GM12878 (cell line): Measurements from ENCODE around the gene F12. TPM values are rescaled to one million over a fixed set of nuclear protein-coding genes. Genes with fewer than 3 reads are reported as not detected.
A peak's percentile ranks its signal among the peaks of the same experiment; 100 is the strongest.

Source experiments
- BACH1 ChIP-seq: fragments of 450-650 bp; IDR thresholded peaks from 2 replicates; pipeline ENCODE4 v1.6.1; 2017; ENCODE audit warnings: mild to moderate bottlenecking, borderline replicate concordance
- BCL11A ChIP-seq: IDR thresholded peaks from 2 replicates; pipeline ENCODE4 v1.6.1; 2011; ENCODE audit warnings: low read depth, low read length
- BMI1 ChIP-seq: fragments of 450-650 bp; IDR thresholded peaks from 2 replicates; pipeline ENCODE4 v1.6.1; 2016; ENCODE audit warnings: mild to moderate bottlenecking, moderate library complexity, borderline replicate concordance
- CBX5 ChIP-seq: sonication (generic); IDR thresholded peaks from 2 replicates; pipeline ENCODE4 v1.6.1; 2016; ENCODE audit warnings: low read depth, moderate library complexity, mild to moderate bottlenecking, inconsistent platforms
- EED ChIP-seq: sonication (generic); IDR thresholded peaks from 2 replicates; pipeline ENCODE4 v1.6.1; 2016; ENCODE audit warnings: antibody characterized with exemption, low read depth
- EGR1 ChIP-seq, 2 experiments: IDR thresholded peaks; 1 replicate in 1 of 2; 2 replicates in 1 of 2; pipeline ENCODE4 v1.6.1; 2011 to 2012; ENCODE audit warnings: low read depth in 2 of 2, low read length in 2 of 2, borderline replicate concordance in 1 of 2, mild to moderate bottlenecking in 1 of 2, moderate library complexity in 1 of 2
- EP300 ChIP-seq, 2 experiments: fragments of 150-350 bp in 1 of 2; IDR thresholded peaks; 2 replicates each; pipeline ENCODE4 v1.6.1; 2011 to 2012; ENCODE audit warnings: low read depth in 2 of 2, low read length in 2 of 2, borderline replicate concordance in 1 of 2, improper control_type of control experiment in 1 of 2, inconsistent platforms in 1 of 2; ENCODE audit not compliant: control insufficient read depth in 1 of 2
- EZH2 ChIP-seq: IDR thresholded peaks from 2 replicates; pipeline ENCODE4 v1.6.1; 2012; ENCODE audit warnings: low read depth, mild to moderate bottlenecking, control low read depth, inconsistent platforms, low read length, borderline replicate concordance; ENCODE audit not compliant: control insufficient read depth
- FOS ChIP-seq: IDR thresholded peaks from 3 replicates; pipeline ENCODE4 v1.6.1; 2011; ENCODE audit warnings: borderline replicate concordance; ENCODE audit not compliant: insufficient read length; ENCODE audit errors: extremely low read depth
- GABPA ChIP-seq: IDR thresholded peaks from 2 replicates; pipeline ENCODE4 v1.6.1; 2014; ENCODE audit warnings: antibody characterized with exemption, low read depth, mild to moderate bottlenecking, inconsistent platforms
- HCFC1 ChIP-seq: fragments of 150-350 bp; IDR thresholded peaks from 2 replicates; pipeline ENCODE4 v1.6.1; 2014; ENCODE audit warnings: low read length
- IRF4 ChIP-seq: IDR thresholded peaks from 2 replicates; pipeline ENCODE4 v1.6.1; 2011; ENCODE audit warnings: low read depth, low read length
- KAT2A ChIP-seq: conservative IDR thresholded peaks from 2 replicates; pipeline ENCODE4 v1.6.1; 2011; ENCODE audit warnings: low read depth, low read length; ENCODE audit not compliant: control insufficient read depth
- NFIC ChIP-seq: IDR thresholded peaks from 2 replicates; pipeline ENCODE4 v1.6.1; 2012; ENCODE audit warnings: low read depth, mild to moderate bottlenecking, inconsistent platforms, low read length, moderate library complexity
- POLR2A ChIP-seq: IDR thresholded peaks from 2 replicates; pipeline ENCODE4 v1.6.1; 2011; ENCODE audit warnings: low read depth, mild to moderate bottlenecking, low read length
- RCOR1 ChIP-seq: conservative IDR thresholded peaks from 2 replicates; pipeline ENCODE4 v1.6.1; 2012; ENCODE audit warnings: low read depth, low read length, improper control_type of control experiment
- RFX5 ChIP-seq: IDR thresholded peaks from 2 replicates; pipeline ENCODE4 v1.6.1; 2011; ENCODE audit warnings: low read depth, low read length, improper control_type of control experiment
- RUNX3 ChIP-seq: IDR thresholded peaks from 2 replicates; pipeline ENCODE4 v1.6.1; 2012; ENCODE audit warnings: low read length, inconsistent platforms
- TBL1XR1 ChIP-seq: IDR thresholded peaks from 2 replicates; pipeline ENCODE4 v1.6.1; 2012; ENCODE audit warnings: low read depth, low read length, improper control_type of control experiment
- WRNIP1 ChIP-seq: IDR thresholded peaks from 2 replicates; pipeline ENCODE4 v1.6.1; 2011; ENCODE audit warnings: low read depth, low read length, improper control_type of control experiment, borderline replicate concordance
- ZBED1 ChIP-seq: IDR thresholded peaks from 2 replicates; pipeline ENCODE4 v1.6.1; 2016; ENCODE audit warnings: borderline replicate concordance
- ZNF384 ChIP-seq: IDR thresholded peaks from 2 replicates; pipeline ENCODE4 v1.6.1; 2012; ENCODE audit warnings: low read depth, mild to moderate bottlenecking, low read length, improper control_type of control experiment, borderline replicate concordance
- ZSCAN29 ChIP-seq: fragments of 450-650 bp; IDR thresholded peaks from 2 replicates; pipeline ENCODE4 v1.6.1; 2017; ENCODE audit warnings: mild to moderate bottlenecking, moderate library complexity
- ZZZ3 ChIP-seq: IDR thresholded peaks from 2 replicates; pipeline ENCODE4 v1.6.1; 2011; ENCODE audit warnings: low read depth; ENCODE audit not compliant: control insufficient read depth, insufficient read length
- polyA plus RNA-seq, 11 experiments: library from polyadenylated mRNA; depleted of rRNA in 4 of 11; unstranded in 6 of 11; stranded (reverse) in 5 of 11; fragments of >200 nt; fragmentation: Nextera tagmentation in 4 of 11; fragmentation: Illumina TruSeq in 1 of 11; extraction: Ambion mirVana in 4 of 11; extraction: Trizol in 1 of 11; gene quantifications; 1 replicate in 1 of 11; 2 replicates in 10 of 11; pipeline versions ENCODE4 v1.2.1 to v1.2.3, GENCODE V29; 2011 to 2016; ENCODE audit warnings: inconsistent platforms in 2 of 11, missing spikeins in 2 of 11, low read depth in 1 of 11
- total RNA-seq, 4 experiments: library from RNA; depleted of rRNA in 3 of 4; stranded (reverse); fragments of >200 nt in 3 of 4; fragmentation: Illumina TruSeq in 1 of 4; extraction: Trizol in 1 of 4; gene quantifications; 2 replicates each; pipeline versions ENCODE4 v1.2.1 to v1.2.3, GENCODE V29; 2013 to 2021
- TF ChIP-seq, protein P1 (sequence below): IDR thresholded peaks from 2 replicates; pipeline ENCODE4 v1.6.1; 2012; ENCODE audit warnings: low read depth, low read length, improper control_type of control experiment
- TF ChIP-seq, protein P2 (sequence below): IDR thresholded peaks from 2 replicates; pipeline ENCODE4 v1.6.1; 2012; ENCODE audit warnings: low read depth, low read length, improper control_type of control experiment
- TF ChIP-seq, protein P3 (sequence below): fragments of 450-650 bp; IDR thresholded peaks from 2 replicates; pipeline ENCODE4 v1.6.1; 2016; ENCODE audit warnings: mild to moderate bottlenecking
- TF ChIP-seq, protein P4 (sequence below): IDR thresholded peaks from 2 replicates; pipeline ENCODE4 v1.6.1; 2012; ENCODE audit warnings: low read depth, low read length, improper control_type of control experiment

The F12 gene
- total and polyA plus RNA-seq, 10 of the 15 experiments (the other 5 are each of a cell fraction or from before 2014, with no cell fraction given) = 0.25 to 11.3 (median 5.5) TPM

DNA sequence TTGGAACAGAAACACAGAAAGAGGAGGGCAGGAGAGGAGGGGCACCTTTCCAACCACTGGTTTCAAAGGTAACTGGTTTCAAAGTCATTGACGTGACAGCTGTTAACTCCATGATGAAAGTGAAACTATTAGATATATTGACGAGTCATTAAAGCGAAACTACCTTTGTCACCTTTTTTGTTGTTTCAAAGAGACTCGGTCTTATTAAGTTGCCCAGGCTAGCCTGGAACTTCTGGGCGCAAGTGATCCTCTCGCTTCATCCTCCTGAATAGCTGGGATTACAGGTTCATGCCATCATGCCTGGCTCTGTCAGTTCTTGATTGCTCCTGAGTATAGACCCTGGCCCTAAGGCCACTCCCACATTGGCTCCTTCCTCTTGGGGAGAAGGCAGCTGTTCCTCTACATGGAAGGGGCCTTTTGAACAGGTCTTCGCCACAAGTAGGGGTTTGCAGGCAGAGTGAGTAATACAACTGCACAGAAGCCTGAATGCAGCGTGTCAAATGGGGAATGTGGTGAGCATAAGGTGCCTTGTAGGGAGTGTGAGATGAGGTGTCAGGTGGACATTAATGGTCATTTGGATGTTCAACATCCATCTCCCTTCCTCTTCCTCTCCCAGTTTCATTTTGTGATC lies 3.4 kb upstream of the F12 start (continued):
- TF ChIP-seq, protein P1, sequence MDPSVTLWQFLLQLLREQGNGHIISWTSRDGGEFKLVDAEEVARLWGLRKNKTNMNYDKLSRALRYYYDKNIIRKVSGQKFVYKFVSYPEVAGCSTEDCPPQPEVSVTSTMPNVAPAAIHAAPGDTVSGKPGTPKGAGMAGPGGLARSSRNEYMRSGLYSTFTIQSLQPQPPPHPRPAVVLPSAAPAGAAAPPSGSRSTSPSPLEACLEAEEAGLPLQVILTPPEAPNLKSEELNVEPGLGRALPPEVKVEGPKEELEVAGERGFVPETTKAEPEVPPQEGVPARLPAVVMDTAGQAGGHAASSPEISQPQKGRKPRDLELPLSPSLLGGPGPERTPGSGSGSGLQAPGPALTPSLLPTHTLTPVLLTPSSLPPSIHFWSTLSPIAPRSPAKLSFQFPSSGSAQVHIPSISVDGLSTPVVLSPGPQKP = no peak
- TF ChIP-seq ZNF384 (no peak), BACH1 (peak; percentile 99), GABPA (no peak), RUNX3 (peak; percentile 55), BMI1 (no peak), ZZZ3 (no peak), BCL11A (0 out of 2 replicates have a peak, but pooled peaks have one; percentile 52), EZH2 (no peak), RFX5 (no peak), ZBED1 (no peak), ZSCAN29 (no peak), WRNIP1 (no peak), EGR1 (IDR thresholded peaks at IDR 0.05; ENCODE audit: borderline replicate concordance in 1 of 2, low read depth in 2 of 2, low read length in 2 of 2) (no peak), TBL1XR1 (no peak), KAT2A (no peak), EP300 (IDR thresholded peaks at IDR 0.05; ENCODE audit: borderline replicate concordance in 1 of 2, control insufficient read depth in 1 of 2, low read depth in 2 of 2, low read length in 2 of 2) (peak in 1 of 2 experiments; percentile 74; a peak in 3 of 4 replicates), HCFC1 (no peak), EED (peak; percentile 53; the same call in 1 of the 2 replicates), IRF4 (peak; percentile 9; the same call in 1 of the 2 replicates), FOS (no peak), POLR2A (peak; percentile 66), RCOR1 (no peak), CBX5 (no peak), NFIC (peak; percentile 60; the same call in 1 of the 2 replicates)
- TF ChIP-seq, protein P2, sequence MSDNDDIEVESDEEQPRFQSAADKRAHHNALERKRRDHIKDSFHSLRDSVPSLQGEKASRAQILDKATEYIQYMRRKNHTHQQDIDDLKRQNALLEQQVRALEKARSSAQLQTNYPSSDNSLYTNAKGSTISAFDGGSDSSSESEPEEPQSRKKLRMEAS = no peak
- TF ChIP-seq, protein P3, sequence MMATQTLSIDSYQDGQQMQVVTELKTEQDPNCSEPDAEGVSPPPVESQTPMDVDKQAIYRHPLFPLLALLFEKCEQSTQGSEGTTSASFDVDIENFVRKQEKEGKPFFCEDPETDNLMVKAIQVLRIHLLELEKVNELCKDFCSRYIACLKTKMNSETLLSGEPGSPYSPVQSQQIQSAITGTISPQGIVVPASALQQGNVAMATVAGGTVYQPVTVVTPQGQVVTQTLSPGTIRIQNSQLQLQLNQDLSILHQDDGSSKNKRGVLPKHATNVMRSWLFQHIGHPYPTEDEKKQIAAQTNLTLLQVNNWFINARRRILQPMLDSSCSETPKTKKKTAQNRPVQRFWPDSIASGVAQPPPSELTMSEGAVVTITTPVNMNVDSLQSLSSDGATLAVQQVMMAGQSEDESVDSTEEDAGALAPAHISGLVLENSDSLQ = peak; percentile 93
- TF ChIP-seq, protein P4, sequence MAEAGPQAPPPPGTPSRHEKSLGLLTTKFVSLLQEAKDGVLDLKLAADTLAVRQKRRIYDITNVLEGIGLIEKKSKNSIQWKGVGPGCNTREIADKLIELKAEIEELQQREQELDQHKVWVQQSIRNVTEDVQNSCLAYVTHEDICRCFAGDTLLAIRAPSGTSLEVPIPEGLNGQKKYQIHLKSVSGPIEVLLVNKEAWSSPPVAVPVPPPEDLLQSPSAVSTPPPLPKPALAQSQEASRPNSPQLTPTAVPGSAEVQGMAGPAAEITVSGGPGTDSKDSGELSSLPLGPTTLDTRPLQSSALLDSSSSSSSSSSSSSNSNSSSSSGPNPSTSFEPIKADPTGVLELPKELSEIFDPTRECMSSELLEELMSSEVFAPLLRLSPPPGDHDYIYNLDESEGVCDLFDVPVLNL = no peak
